Stimulated activated CD8-positive, alpha-beta memory T cell treated with anti-CD3 and anti-CD28 coated beads, Interleukin-4, amount 100 ng/mL, for 48 hours (primary cell): ENCODE results near the gene SYPL2.
"Not testable (repeated sequence)": the region's sequence is repeated elsewhere in the genome, so short reads cannot be mapped to it uniquely, and the experiment has no call there.

Experiments
- DNase-seq: peaks from one replicate; pipeline ENCODE4 v3.0.0-alpha.2; 2020

The SYPL2 gene

DNA sequence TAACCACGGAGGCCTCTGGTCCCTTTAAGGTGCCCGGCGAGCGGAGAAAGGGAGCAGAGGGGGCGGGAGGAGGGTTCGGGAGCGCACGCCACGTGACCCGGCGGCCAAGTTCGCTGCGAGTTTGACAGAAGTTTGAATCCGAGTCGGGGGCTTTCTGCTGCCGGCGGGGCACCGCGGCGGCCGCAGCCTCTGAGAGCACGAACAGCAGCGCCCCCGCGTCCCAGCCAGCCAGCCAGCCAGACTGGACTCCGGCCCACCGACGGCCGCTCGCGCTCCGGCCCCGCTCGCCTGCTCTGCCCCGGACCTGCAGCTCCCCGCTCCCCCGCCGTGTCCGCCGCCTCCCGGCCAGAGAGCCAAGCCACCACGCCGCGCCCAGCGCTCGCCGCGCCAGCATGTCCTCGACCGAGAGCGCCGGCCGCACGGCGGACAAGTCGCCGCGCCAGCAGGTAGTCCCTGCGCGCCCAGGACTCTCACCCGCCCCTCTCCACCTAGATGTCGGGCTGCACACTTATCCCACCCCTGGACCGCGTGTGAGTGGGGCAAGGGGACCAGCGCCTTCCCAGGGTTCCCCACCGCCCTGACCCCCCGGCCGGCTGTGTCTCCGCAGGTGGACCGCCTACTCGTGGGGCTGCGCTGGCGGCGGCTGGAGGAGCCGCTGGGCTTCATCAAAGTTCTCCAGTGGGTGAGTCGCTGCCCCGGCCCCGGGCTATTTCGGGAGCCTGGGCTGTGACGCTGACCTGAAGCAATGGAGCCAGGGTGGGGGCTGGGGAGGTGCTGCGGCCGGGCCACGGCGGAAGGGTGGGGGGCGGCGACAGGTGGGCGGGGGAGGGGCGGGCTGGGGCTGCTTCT is at the start of gene SYPL2:
Gene SYPL2, plus strand, starts transcription at position 95 of the 849 bp plus-strand sequence. Its CDS starts 298 bp downstream, at position 393.
- DNase-seq: peak; percentile 47

DNA sequence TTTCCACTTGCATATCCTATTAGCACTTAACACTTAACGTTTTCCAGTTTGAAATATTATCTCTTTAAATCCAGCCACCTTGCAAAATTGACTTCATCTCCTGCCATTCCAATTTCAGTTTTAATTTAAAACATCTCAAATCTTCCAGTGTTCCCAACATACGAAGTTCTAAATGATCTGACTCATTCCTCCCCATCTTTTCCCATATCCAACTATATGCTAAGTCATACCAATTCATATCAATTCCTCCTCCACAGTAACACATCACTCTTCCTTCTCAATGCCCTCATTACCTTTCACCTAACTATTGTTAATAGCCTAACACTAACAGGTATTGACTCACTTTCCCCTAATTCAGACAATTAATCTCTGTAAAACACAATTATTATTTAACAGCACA is 42.8 kb upstream of the SYPL2 start:
- no peak for DNase-seq

- DNase-seq: peak; percentile 77
Observed at GRCh38 chr1:109425391-109426280, 40.7 kb upstream of the SYPL2 start.

GRCh38 chr1:109426281-109427170 is 39.8 kb upstream of the SYPL2 start, which contains the start of gene PSMA5:
TSS of gene PSMA5 (minus strand) at chr1:109426448. CDS start at chr1:109426330, 118 bp downstream.
- DNase-seq: peak; percentile 95

DNA sequence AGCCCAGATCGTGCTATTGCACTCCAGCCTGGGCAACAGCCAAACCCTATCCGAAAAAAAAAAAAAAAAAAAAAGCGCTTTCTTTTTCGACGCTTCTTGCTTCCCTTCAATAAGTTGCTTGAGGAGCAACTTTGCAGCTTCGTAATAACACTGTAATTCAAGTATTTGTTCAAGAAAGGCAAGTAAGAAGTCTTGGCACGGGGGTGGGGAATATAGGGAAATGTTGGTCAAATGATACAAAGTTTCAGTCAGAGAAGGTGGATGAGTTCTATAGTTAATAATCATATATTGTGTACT is 39.2 kb upstream of the SYPL2 start:
- DNase-seq: no peak

DNA sequence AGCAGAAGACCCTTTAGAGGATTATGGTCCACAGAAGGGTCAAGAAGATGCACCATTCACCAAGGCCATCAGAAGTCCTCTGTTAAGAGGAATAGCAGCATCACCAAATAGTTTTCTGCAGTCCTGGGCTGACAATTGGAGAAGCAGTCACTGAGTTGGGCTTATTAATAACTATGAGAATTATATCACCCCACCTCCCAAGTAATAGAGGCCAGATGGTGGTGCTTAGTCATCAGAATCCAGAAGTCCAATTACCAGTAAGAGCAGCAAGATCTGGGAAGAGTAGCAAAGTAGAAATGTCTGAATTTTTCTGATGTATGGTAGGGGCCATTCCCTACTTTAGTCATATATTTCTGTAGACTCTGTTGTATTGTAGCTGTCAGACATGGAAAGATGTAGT is 34.0 kb upstream of the SYPL2 start:
- DNase-seq: no peak

- DNase-seq: no peak
Observed at GRCh38 chr1:109433322-109433721, 33.0 kb upstream of the SYPL2 start.

- DNase-seq: no peak
Observed at GRCh38 chr1:109434484-109434883, 31.9 kb upstream of the SYPL2 start.

DNA sequence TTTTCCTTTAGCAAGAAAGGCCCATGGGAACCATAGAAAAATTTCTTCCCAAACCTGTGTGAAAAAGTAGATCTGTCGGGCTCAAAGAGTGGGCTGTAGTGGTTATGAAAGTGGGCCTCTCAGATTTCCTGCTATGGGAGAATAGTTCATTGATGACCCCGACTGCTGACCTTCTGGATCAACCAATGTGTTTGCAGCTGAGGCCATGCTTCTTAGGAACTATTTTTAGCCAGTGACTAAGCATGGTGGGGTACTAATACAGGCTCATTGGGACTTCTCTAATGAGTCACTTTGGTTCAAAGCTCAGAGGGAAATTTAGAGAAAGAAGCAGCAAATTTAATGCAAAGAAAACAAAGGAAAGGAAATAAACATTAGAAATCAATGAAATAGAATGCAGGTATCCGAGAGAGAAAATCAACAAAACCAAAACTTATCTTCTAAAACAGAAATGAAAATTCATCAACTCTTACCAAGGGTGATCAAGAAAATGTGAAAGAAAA is 27.5 kb upstream of the SYPL2 start:
- no peak for DNase-seq

DNA sequence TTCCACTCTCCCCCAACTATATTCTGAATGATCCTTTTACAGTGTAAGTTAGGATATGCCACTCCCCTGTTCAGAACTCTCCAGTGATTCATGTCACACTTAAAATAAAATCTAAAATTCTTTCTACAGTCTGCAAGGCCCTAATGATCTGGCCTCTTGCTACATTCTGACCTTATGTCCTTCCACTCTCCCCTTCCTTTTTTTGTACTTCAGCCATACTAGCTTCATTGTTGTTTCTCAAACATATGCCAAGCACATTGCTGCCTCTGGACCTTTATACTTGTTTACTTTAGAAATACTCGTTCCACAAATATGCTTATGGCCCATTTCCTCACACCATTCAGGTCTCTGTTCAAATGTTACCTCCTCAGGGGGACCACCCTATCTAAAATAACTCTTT is 25.3 kb upstream of the SYPL2 start:
- no peak for DNase-seq

DNA sequence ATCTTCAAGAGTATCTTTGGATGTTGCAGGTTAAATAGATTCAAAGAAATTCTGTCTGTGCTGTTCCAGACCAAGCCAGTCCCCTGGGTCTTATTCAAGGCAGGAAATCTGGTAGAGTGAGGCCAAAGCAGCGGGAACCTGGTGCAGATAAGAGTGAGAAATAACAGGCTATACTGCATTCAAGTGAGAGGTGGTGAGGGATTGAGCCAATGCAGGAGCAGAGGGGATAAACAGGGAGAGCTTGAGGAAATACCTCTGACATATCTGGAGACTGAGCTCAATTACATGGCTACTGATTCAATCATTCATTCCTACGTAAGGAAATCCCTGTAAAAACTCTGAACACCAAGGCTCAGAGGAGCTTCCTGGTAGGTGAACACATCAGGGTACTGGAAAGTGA is 22.9 kb upstream of the SYPL2 start:
- no peak for DNase-seq

DNA sequence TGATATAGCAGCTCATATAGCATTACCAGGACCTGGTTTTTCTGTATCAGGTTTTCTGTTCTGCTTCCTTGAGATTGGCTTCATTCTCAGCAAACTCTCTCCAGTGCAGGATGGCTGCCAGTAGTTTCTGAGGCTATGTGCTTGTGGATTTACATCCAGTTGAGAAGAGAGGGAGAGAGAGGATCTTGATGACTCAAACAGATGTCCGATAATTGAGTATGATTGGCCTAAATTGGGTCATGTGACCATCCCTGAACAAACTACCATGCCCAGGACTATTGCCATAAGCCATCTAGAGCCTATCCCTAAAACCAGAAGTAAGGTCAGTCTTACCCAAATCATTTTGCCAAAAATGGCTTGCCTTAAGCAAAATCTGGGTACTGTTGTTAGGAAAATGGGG is 22.0 kb upstream of the SYPL2 start:
- no peak for DNase-seq

DNA sequence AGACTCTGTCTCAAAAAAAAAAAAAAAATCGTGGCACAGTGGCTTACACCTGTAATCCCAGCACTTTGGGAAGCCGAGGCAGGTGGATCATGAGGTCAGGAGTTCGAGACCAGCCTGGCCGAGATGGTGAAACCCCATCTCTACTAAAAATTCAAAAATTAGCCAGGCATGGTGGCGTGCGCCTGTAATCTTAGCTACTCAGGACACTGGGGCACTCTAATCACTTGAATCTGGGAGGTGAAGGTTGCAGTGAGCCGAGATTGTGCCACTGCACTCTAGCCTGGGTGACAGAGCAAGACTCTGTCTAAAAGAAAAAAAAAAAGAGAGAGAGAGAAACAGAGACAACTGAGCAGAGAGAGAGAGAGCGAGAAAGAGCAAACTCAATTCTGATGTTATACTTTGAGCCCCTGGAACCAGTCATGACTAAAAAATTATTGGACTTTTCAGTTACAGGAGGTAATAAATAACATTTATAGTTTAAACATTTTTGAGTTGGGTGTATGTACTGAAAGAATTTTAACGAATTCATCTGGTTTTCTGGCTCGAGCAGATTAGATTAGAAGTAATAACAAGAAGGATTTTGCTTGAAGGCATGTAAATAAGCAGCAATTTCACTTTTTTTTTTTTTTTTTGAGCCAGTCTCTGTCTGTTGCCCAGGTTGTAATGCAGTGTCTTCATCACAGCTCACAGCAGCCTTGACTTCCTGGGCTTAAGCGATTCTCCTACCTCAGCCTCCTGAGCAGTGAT is 20.2 kb upstream of the SYPL2 start:
- not testable (repeated sequence) for DNase-seq

DNA sequence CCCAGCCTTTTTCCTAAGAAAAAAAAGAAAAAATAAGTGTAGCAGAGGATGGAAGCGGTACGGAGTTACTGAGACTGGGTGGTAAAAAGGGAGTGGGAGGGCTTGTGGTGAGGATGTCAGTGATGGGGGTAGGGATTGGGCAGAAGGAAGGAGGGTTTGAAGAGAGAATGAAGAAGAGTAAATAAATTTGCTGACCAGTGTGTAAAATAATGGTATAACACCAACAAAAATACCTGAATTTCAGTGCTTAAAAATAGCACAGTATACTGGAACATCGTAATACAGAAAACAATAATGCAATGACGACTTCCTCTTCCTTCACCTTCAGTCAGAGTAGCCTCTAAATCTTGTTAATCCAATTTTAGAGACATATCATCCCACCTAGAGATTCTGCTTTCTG is 18.8 kb upstream of the SYPL2 start:
- DNase-seq: no peak

- DNase-seq: no peak
Observed at GRCh38 chr1:109454497-109455133, 11.7 kb upstream of the SYPL2 start.

- DNase-seq: no peak
Observed at GRCh38 chr1:109457819-109458218, 8.5 kb upstream of the SYPL2 start.

DNA sequence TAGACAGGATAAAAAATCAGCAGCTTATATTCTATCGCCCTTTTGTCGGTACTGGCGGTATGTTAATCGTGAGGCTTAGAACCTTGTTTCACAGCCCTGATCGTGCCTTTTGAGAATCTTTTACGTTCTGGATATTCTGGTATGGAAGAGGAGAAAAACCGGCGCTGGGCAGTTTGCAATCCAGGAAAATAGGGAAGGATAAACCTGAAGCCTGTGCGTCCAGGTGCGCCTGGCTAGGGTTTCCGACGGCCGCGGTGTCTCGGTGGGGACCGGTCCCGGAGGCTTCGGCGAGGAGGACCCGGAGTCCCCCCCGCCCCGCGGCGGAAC is 258 bp upstream of the SYPL2 start:
- no peak for DNase-seq

GRCh38 chr1:109467301-109467777 is 993 bp downstream of the SYPL2 start:
- no peak for DNase-seq

GRCh38 chr1:109468061-109468460 is 1.7 kb downstream of the SYPL2 start:
- DNase-seq: no peak

DNA sequence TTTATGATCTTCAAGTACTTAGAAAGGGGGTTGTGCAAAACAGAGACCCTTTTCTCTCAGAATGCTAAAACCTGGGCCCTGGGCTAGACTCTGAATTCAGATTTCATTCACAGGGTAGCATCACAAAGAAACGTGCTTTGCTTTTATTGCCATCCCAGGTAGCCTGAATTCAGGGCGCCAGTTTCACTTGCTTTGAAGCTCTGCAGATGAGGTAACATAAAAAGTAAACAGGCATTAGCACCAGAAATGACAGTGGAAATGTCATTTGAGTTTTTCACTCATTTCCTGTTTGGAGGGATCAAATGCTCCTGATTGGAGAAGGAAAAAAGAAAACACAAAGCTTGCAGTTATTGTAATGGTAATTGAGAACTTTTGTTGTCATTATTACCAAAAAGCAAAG is 2.6 kb downstream of the SYPL2 start:
- DNase-seq: no peak

DNA sequence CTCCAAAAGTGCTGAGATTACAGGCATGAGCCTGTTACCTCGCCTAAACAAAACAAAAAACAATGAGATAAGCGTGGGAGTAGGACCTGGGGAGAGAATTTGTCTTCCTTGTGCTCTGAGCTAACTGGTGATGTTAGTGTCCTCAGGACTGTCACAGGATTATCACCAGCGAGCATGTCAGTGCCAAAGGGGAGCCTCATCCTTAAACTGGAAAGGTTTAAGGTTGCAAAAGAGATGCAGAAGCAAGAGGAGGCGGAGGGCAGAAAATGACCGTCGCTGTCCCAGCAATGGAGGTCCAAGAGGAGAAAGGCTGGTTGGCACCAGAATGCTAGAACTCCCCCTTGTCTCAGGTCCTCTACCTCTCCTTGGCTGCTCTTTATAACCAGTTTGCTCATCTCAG is 3.9 kb downstream of the SYPL2 start:
- no peak for DNase-seq

- DNase-seq: no peak
Observed at GRCh38 chr1:109472779-109473178, 6.4 kb downstream of the SYPL2 start.
